Inferior parietal cortex (tissue), 1 donor: ENCODE data around the gene MGMT.

Experiments
- DNase-seq: peaks from one replicate; pipeline ENCODE4 v3.0.0-alpha.2; 2016; ENCODE audit errors: extremely low spot score

The MGMT gene

DNA sequence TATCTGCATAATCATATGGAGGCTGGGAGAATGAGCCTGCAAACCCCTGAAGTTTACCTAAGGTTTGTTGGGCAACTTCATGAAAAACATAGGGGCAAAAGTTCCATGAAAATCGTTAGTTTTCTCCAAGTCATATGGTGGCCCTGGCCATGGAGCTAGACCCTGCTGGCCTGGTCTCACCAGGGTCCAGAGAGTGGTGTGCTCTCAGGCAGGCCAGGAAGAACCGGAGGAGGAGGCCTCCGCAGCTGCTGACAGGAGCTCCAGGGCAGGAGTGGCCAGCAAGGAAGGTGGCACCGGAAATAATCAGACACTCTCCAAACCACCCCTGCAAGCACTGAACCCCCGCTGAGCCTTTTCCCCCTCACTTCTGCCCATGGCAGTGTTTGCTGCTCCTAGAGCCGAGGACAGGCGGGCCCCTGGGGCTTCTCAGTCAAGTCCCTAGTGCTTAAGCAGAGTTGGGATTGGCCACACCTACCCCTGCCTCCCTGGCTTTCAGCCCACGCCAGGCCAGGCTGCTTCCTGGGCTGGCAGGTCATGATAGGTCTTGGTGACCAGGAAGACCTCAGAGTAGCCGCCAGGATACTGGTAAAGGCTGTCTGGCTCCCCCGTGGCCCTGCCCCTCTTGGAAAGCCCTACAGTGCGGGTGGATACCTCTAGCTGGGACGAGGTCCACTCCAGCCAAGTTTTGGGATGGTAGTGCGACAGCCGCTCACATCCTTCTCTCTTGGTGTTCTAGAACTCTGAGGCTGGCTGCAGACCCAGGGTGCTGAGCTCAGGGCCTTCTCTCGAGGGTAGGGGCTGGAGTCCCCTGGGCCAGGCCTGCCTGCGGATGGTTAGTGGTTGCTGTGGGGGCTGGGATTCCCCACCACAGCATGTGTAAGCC lies 242.8 kb downstream of the MGMT start:
- DNase-seq: no peak

DNA sequence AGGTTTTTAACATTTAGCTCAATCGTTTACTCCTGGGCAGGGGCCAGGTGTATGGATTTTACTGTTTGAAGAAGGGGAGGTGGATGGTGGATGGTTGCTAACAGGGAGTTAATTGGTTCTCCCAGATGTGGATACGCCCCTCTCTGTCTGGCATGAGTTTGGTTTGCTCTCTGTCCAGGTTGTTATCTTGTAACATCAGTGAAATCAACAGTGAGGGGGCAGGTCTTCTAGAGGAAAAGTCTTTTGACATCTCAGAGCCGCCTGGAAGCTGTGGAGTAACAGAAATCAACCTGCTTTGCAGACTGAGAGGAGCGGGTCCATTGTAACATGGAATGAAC lies 243.4 kb downstream of the MGMT start:
- DNase-seq: no peak

DNA sequence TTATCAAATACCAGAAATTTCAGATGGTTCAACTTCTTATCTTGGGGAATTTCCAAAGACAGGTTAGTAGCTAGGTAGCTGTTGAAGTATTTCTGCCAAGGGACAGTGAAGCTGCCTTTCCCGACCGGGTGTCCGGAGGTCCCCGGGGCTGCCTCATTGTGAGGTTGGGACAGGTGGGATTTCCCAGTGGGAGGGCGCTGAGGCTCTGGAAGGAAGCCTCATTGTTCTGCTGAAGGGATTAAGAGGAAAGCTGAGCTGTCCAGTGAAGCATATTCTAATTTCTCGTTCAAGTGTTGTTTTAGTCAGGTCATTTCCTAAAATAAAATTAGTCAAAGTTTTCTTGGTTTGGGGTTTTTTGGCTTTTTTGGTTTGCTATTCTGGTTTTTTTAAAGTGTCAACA lies 244.2 kb downstream of the MGMT start:
- no peak for DNase-seq

DNA sequence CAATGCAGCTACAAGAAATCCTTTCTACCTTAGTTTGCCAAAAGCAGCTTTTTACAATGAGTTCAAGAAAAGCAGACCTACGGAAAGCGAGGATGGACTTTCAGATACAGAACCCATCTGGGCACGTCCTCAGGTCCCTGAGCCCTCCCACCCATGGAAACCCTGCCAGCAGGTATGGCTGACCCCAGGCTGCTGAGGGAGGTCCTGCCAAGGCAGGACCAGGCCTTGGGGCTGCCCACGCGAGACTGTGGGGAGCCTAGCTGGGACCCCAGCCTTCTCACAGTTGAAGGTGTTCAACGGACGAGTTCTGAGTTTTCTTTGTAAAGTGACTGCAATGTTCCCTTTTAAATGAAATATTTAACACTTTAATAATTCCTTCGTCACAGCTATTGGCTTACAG lies 245.0 kb downstream of the MGMT start:
- DNase-seq: no peak

DNA sequence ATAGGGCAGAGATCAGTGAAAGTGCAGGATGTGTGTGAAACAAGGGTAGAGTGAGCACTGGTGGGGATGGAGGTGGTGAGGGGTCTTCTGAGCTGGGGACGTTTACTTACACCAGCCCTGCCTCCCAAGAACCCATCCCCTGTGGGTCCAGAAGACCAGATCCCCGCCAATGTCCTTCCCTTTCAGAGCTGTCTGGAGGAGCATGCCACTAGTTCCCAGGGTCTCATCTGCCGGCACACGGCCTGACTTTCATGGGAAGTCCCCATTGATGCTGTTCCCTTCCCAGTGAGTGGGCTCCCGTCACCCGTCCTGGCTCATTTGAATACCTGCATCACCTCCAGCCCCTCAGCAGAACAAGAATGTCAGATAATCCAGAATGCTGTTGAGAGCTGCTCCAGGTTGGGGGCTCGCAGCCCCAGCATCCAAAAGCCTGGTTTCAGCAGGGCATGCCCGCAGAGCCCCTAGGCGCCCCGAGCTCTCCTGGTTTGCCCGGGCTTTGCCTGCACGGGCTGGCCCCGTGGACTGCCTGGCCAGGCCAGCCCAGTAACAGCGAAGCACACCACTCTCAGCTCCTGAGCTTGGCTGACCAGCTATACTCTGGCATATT lies 246.7 kb downstream of the MGMT start:
- DNase-seq: no peak

DNA sequence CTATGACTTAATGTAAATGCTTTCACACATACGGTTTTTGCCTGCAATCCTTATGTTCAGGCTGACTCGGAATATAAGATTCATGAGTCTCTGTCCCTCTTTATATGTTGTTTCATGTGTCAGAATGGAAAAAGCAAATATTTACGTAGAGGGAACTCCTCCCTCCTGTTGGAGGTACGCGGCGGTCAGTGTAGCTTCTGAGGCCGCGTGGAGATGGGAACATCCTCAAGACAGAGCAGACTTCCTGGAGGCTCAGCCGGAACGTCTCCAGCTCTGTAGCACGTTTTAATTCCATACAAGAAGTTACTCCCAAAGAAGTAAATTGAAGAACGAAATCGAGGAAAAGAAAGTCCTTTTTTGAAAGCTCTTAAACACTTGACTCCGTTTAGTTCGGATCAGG lies 248.8 kb downstream of the MGMT start:
- DNase-seq: no peak

DNA sequence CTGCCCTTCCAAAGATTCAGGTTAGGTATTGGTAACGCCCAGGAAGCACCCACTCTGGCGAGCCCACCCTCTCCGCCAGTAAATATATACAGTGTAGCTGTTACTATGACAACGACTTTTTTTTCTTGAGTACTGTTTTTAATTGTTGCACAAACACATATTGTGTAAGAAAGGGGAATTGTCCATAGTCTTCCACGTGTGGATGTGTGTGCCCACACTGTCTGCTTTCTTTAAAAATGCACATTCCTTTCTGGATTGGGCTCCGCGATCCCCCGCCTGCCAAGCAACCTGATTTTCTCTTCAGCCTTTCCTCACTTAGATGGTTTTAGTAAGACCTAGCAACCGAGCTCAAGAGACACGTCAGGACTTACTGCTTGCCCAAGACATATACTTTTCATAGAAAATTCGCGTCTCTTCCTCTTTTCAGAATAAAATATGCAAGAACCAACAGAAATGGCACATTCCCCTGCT lies 249.2 kb downstream of the MGMT start:
- no peak for DNase-seq

DNA sequence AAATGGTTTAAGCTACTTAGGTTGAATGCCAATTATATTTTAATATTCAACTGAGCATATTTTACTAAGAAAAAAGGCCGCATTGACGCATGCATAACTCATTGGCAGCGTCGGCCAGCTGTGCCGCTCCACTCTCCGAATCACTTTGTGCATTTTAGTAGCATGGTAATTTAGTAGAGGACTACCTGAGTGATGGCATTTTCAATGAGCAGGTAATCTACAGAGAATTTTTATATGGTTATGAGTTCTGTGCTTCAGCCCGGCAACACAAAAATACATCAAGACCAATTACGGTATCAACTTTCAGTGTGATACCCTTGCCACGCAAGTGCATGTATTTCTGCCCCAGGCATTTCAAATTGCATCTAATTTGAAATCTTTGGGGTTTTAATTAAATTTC lies 249.8 kb downstream of the MGMT start:
- DNase-seq: no peak

DNA sequence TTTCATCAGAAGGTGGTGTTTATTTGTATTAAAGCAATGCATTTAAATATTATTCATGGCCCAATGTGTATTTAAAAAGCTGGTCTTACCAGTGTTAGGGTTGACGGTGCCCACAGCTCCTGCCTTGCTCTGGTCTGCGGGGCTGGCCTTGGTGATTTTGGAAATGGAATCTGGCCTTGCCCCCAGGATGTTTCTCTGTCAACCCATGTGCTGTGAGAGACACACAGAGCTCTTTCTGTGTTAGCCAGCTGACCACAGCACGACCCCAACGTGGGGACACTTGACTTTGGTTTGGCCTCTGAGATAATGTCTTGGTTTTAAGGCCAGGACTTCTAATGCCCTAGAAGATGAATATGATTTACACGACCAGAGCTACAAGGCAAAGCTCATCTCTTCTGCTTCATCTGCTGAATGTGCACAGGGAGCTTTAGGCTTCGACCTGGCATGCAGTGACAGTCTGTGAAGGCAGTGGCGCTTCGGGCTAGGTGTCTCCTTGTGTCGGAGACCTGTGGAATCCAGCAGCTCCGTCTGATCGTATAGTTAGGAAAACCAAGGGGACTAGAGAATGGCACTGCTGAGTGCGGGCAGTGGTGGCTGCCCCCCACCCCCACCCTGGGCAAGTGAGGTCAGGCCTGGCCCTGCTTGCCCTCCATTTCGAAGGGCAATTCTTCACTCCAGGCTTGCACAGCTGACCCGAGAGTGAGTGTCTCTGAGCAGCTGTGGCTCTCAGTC lies 250.9 kb downstream of the MGMT start:
- no peak for DNase-seq

DNA sequence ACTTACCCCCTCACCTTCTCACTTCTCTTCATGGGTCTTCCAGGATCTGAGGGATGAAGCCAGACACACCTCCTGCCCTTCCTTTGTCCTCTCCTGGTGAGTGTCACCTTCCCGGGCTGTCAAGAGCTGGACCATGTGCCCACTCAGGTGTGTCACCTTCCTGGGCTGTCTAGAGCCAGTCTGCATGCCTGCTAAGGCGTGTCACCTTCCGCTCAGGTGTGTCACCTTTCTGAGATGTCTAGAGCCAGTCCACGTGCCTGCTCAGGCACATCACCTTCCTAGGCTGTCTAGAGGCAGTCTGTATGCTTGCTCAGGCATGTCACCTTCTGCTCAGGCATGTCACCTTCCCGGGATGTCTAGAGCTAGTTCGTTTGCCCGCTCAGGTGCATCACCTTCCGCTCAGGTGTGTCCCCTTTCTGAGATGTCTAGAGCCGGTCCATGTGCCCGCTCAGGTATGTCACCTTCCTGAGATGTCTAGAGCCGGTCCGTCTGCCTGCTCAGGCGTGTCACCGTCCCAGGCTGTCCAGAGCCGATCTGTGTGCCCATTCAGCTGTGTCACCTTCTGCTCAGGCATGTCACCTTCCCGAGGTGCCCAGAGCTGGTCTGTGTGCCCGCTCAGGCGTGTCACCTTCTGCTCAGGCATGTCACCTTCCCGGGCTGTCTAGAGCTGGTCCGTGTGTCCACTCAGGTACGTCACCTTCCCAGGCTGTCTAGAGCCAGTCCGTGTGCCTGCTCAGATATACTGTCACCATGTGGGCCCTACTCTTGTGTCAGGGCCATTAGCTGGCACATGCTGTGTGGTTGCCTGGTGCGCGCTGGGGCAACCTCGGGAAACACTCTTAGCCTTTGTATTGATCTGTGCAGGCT lies 251.7 kb downstream of the MGMT start:
- DNase-seq: no peak

DNA sequence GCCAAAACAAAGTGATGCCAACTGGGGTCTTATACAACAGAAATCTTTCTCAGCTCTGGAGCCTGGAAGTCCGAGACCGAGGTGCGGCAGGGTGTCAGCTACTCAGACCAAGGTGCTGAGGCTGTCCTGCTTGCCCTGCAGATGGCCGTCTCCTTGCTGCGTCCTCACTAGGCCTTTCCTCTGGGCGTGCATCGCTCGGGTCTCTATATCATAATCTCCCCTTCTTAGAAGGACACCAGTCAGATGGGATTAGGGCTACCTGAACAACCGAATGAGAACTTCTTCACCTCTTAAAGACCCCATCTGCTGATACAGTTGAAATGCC lies 252.3 kb downstream of the MGMT start:
- no peak for DNase-seq

DNA sequence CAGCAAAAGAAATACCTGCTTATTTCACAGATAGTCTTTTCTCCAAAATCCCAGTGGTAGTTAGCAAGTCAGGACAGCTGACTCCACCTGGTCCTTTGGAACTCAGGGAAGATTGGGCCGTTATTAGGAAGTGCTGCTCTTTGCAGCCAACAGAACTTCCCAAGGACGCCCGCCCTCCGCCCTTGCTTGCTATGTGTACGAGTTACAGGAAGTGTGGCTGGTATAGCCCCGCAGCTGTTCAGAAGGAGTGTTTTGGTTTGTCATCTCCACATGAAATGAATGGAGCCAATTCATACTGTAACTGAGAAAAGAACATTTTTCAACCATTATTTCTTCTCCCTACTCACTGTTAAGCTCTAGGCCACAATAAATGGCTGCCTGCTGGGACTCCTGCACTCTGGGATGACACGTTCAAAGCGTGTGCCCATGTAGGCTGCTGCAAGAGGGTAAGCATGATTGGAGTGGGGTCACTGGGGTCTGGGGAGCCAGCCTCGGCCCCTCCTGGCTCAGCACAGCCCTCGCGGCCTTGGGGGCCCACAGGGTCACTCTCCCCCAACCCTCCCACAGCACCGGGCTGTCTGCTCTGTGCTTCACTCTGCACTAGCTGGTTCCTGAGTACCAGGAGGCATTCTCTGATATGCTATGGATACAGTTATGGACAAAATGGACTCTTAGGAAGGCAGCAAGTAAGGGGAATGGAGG lies 253.0 kb downstream of the MGMT start:
- DNase-seq: no peak

DNA sequence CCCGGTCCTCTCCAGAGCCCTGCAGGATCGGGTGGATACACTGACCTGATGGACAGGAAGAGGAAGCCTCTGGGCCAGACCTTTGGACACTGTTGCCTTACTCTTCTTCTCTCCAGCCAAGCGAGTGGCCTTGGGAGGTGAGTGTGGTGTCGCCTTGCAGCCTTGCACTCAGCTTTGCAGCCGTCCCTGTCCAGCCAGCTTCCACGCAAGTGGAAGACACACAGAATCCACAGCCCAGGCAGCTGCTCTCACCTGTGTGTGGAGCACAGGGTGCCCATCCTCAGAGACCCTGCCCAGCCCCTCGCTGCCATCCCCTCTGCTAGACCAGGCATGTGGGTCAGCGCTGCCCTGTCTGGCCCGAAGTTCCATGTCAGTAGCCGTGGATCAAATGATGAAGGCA lies 258.0 kb downstream of the MGMT start:
- DNase-seq: no peak

DNA sequence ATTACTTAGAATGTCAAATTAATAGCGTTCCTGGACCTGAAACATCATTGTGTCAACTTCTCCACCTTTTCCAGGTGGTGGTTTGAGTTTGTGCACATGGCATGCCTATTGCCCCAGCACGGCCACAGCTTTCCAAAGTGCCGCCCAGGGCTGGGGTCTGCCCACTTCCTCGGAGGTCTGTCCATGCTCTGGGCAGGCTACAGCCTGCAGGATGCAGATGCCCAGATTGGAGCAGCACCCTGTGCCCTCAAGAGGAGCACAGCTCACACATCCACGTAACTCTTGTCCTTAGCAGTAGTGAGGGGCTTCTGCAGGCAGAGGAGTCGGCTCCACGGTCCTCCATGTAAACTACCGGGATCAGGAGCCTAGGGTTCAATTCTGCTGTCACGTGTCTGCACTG lies 258.4 kb downstream of the MGMT start:
- no peak for DNase-seq

DNA sequence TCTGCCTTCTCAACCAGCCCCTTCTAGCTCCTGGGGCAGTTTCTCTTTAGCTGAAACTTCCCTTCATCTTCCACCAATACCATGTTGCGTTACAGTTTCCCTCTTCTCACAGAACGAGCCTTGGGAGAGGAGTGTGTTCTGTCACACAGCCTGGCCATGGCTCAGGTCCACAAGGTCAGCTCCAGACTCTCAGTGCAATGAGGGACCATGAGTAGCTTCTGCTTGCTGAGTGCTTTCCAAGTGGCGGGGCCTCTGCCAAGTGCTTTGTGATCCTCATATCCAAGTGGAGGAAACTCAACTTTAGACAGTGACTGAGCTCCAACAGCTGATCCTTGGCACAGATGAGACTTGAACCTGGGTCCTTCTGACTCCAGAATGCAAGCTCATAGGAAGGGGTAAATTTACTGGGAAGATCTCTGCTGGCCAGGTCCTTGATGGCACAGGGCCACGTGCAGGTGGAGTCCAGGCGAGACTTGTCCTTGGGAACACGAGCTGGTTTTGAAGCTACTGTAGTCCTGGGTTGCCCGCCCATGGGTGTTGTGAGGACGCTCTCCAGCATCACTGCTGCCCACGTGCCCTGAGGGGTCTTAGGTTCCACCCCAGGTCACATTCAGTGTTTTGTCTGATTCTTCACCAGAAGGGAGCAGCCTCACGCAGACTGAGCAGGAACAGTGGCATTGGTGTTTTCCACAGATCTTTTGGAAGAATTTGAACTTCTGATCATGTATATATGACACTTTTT lies 259.0 kb downstream of the MGMT start:
- no peak for DNase-seq

DNA sequence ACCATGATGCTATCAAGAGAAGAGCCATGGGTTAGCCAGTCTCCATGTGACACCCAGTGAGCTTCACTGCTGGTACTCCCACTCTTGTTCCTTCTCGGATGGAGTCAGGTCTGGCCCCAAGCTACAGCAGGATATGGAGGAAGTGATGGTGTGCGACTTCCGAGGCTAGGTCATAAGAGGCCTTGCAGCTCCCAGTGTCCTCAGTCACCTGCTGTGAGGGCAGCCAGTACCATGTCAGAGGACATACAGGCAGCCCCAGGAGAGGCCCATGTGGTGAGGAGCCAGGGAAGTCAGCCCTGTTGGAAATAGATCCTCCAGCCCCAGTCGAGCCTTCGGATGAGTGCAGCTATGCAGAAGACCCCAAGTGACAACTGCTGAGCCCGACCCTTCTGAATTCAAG lies 260.0 kb downstream of the MGMT start:
- no peak for DNase-seq

DNA sequence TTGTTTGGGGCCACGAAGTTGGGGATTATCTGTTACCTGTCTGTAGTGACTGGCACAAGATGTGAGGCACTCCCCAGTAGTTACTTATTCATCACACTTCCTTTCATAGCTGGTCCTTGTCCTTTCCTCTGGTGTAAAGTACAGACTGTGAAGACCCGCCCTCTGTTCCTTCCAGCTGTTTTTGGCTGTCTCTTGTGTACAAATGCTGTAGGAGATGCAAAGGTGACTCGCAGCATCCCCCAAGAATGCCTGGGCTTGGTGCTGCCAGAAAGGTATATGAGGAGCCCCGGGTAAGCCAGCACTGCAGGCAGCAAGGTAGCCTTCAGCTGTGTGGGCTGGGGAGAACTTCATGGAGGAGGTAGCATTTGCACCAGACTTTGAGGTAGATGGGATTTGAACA lies 260.5 kb downstream of the MGMT start:
- no peak for DNase-seq

DNA sequence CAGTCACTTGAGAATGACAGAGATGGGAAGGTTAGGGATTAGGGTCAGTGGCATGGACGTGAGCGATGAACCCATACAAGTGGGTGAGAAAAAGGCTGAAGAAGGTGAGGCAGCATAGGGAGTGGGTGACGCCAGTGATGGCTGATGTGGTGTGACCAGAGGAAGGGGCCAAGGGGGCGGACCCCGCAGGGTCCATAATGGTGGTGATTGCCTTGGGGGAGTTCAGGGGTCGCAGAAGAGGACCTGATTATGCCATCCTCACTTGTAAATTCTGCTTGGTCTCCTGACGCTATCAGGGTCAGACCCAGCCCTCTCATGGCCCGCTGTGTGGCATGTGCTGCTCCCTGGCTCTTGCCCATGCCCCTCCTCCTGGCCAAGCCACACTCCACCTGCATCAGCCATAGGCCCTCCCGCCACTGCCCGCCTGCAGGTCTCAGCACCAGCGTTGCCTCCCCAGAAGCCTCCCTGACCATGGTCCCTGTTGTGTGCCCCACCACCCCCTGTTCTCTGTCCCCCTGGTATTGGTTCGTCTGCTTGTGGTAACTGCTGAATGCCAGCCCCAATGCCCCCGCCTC lies 261.3 kb downstream of the MGMT start:
- DNase-seq: no peak

DNA sequence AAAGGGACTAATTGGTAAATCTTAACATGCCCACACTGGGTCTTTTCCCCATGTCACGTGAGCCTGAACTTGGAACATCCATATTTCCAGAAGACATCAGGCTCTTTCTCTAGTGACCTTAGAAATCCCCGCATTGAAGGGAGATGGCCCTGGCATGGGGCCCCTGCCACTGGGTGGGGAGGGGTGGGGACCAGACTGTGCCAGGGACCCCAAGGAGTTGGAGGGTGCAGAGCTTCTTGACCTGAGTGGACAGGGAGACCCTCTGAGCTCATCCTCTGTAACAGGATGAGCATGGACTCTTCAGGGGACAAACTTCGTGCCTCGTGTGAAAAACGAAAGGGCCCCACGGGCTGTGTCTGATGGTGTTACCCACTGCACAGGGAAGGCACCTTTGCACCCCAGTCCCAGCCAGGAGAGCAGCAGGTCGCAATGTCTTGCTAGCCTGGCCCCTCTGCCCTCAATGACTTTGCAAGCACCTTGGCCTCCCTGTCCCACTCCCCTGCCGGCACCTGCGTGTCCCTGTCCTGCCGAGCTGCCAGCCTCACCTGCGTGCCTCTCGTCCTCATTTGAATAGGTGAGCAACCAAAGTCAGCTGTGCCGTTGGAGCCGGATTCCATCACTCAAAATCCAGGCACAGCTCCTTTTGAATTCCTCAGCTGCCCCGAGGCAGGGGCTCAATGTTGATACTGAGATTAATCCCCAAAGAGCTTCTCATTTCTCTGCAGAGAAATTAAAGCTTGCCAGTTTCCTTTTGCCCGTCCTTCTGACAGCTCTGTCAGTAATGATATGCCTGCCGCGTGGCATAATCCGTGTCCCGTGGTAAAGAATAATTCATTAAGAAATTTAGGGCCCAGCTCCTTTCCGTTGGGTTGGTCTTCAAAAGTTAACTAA lies 262.1 kb downstream of the MGMT start:
- no peak for DNase-seq
